HepG2 (cell line): ENCODE data around the gene TNFRSF18. TPM values are rescaled to one million over a fixed set of nuclear protein-coding genes. Genes with fewer than 3 reads are reported as not detected.

Experiments
- AGO1 ChIP-seq: fragments of 200-400 bp; formaldehyde crosslinking; IDR thresholded peaks from 2 replicates; pipeline ENCODE4 v1.6.1; 2017; ENCODE audit warnings: mild to moderate bottlenecking, low read depth, low read length, moderate library complexity; ENCODE audit not compliant: poor library complexity, severe bottlenecking
- CBX1 ChIP-seq: IDR thresholded peaks from one replicate; pipeline ENCODE4 v1.6.1; 2016; ENCODE audit warnings: antibody characterized with exemption, low read depth
- DNMT3B ChIP-seq: conservative IDR thresholded peaks from 2 replicates; pipeline ENCODE4 v1.6.1; 2016; ENCODE audit warnings: missing biosample characterization, control low read depth
- DR1 ChIP-seq: sonication (generic); formaldehyde crosslinking; IDR thresholded peaks from 2 replicates; pipeline ENCODE4 v1.8.0; 2021; ENCODE audit warnings: mild to moderate bottlenecking, missing genetic modification reagents, inconsistent platforms
- GFI1 ChIP-seq: sonication (generic); formaldehyde crosslinking; IDR thresholded peaks from 2 replicates; pipeline ENCODE4 v1.5.0; 2020; ENCODE audit warnings: missing genetic modification reagents, mild to moderate bottlenecking, borderline replicate concordance
- MIER3 ChIP-seq: IDR thresholded peaks from 2 replicates; pipeline ENCODE4 v1.6.1; 2016; ENCODE audit warnings: missing compliant biosample characterization, borderline replicate concordance
- NCOR1 ChIP-seq: fragments of 200-600 bp; sonication (generic); IDR thresholded peaks from 2 replicates; pipeline ENCODE4 v1.7.0; 2017; ENCODE audit warnings: antibody characterized with exemption, low read length, borderline replicate concordance
- NFKBIZ ChIP-seq: IDR thresholded peaks from 2 replicates; pipeline ENCODE4 v1.6.1; 2018; ENCODE audit warnings: missing genetic modification reagents, missing compliant biosample characterization
- SOX5 ChIP-seq: IDR thresholded peaks from 2 replicates; pipeline ENCODE4 v1.6.1; 2016; ENCODE audit warnings: borderline replicate concordance
- SP2 ChIP-seq: sonication (generic); formaldehyde crosslinking; IDR thresholded peaks from 2 replicates; pipeline ENCODE4 v1.5.1; 2020; ENCODE audit warnings: mild to moderate bottlenecking, missing genetic modification reagents
- TBP ChIP-seq: sonication (generic); formaldehyde crosslinking; IDR thresholded peaks from 2 replicates; pipeline ENCODE4 v1.5.0; 2020; ENCODE audit warnings: missing genetic modification reagents
- TP53 ChIP-seq: sonication (generic); formaldehyde crosslinking; conservative IDR thresholded peaks from 2 replicates; pipeline ENCODE4 v1.4.0; 2020; ENCODE audit warnings: missing genetic modification reagents
- TRAFD1 ChIP-seq: sonication (generic); formaldehyde crosslinking; IDR thresholded peaks from 2 replicates; pipeline ENCODE4 v1.5.1; 2020; ENCODE audit warnings: missing genetic modification reagents, mild to moderate bottlenecking, borderline replicate concordance
- YEATS2 ChIP-seq: sonication (generic); formaldehyde crosslinking; IDR thresholded peaks from 2 replicates; pipeline ENCODE4 v1.4.0; 2020; ENCODE audit warnings: missing genetic modification reagents, borderline replicate concordance
- ZBTB37 ChIP-seq: sonication (generic); formaldehyde crosslinking; IDR thresholded peaks from 2 replicates; pipeline ENCODE4 v1.4.0; 2020; ENCODE audit warnings: mild to moderate bottlenecking, missing genetic modification reagents
- ZFAT ChIP-seq: sonication (generic); formaldehyde crosslinking; conservative IDR thresholded peaks from 2 replicates; pipeline ENCODE4 v1.8.1; 2023; ENCODE audit warnings: missing genetic modification reagents, inconsistent platforms
- ZNF10 ChIP-seq: sonication (generic); formaldehyde crosslinking; IDR thresholded peaks from 2 replicates; pipeline ENCODE4 v1.4.0; 2020; ENCODE audit warnings: mild to moderate bottlenecking, low read depth, missing genetic modification reagents, borderline replicate concordance
- ZNF138 ChIP-seq: sonication (generic); formaldehyde crosslinking; IDR thresholded peaks from 2 replicates; pipeline ENCODE4 v1.5.0; 2020; ENCODE audit warnings: mild to moderate bottlenecking, low read depth, missing genetic modification reagents
- ZNF234 ChIP-seq: sonication (generic); formaldehyde crosslinking; conservative IDR thresholded peaks from 2 replicates; pipeline ENCODE4 v1.5.1; 2020; ENCODE audit warnings: mild to moderate bottlenecking, missing genetic modification reagents
- ZNF253 ChIP-seq: sonication (generic); formaldehyde crosslinking; IDR thresholded peaks from 2 replicates; pipeline ENCODE4 v1.8.0; 2022; ENCODE audit warnings: mild to moderate bottlenecking, missing genetic modification reagents, borderline replicate concordance
- ZNF331 ChIP-seq: sonication (generic); formaldehyde crosslinking; IDR thresholded peaks from 2 replicates; pipeline ENCODE4 v1.4.0; 2020; ENCODE audit warnings: missing genetic modification reagents
- ZNF530 ChIP-seq: sonication (generic); formaldehyde crosslinking; IDR thresholded peaks from 2 replicates; pipeline ENCODE4 v1.5.0; 2020; ENCODE audit warnings: low read depth, mild to moderate bottlenecking, missing genetic modification reagents
- ZNF773 ChIP-seq: sonication (generic); formaldehyde crosslinking; IDR thresholded peaks from 2 replicates; pipeline ENCODE4 v1.4.0; 2020; ENCODE audit warnings: missing genetic modification reagents, borderline replicate concordance
- ZSCAN21 ChIP-seq: sonication (generic); formaldehyde crosslinking; IDR thresholded peaks from 2 replicates; pipeline ENCODE4 v1.8.0; 2022; ENCODE audit warnings: mild to moderate bottlenecking, missing genetic modification reagents, moderate library complexity, borderline replicate concordance
- polyA plus RNA-seq, 8 experiments: library from polyadenylated mRNA; depleted of rRNA in 3 of 8; stranded (reverse) in 7 of 8; unstranded in 1 of 8; fragments of >200 nt; fragmentation: Illumina TruSeq in 4 of 8; extraction: Trizol in 4 of 8; gene quantifications; 2 replicates each; pipeline versions ENCODE4 v1.2.1 to v1.2.3, GENCODE V29; 2011 to 2016; ENCODE audit warnings: low read depth in 4 of 8, missing spikeins in 1 of 8, mixed read lengths in 1 of 8; ENCODE audit not compliant: insufficient read depth in 1 of 8
- total RNA-seq, 5 experiments: library from RNA; depleted of rRNA; stranded (reverse); fragments of >200 nt; fragmentation: Illumina TruSeq; extraction: Trizol; gene quantifications; 2 replicates each; pipeline ENCODE4 v1.2.3, GENCODE V29; 2016; ENCODE audit warnings: low read depth in 1 of 5
- TF ChIP-seq, protein P1 (sequence below): sonication (generic); formaldehyde crosslinking; IDR thresholded peaks from 2 replicates; pipeline ENCODE4 v1.4.0; 2020; ENCODE audit warnings: missing genetic modification reagents, low read depth, mild to moderate bottlenecking, borderline replicate concordance
- TF ChIP-seq, protein P2 (sequence below): sonication (generic); formaldehyde crosslinking; IDR thresholded peaks from 2 replicates; pipeline ENCODE4 v1.8.0; 2022; ENCODE audit warnings: missing genetic modification reagents, mild to moderate bottlenecking, borderline replicate concordance

The TNFRSF18 gene
- total and polyA plus RNA-seq, 2 of the 13 experiments (the other 11 are each of a cell fraction or from before 2014, with no cell fraction given), result not detected

DNA sequence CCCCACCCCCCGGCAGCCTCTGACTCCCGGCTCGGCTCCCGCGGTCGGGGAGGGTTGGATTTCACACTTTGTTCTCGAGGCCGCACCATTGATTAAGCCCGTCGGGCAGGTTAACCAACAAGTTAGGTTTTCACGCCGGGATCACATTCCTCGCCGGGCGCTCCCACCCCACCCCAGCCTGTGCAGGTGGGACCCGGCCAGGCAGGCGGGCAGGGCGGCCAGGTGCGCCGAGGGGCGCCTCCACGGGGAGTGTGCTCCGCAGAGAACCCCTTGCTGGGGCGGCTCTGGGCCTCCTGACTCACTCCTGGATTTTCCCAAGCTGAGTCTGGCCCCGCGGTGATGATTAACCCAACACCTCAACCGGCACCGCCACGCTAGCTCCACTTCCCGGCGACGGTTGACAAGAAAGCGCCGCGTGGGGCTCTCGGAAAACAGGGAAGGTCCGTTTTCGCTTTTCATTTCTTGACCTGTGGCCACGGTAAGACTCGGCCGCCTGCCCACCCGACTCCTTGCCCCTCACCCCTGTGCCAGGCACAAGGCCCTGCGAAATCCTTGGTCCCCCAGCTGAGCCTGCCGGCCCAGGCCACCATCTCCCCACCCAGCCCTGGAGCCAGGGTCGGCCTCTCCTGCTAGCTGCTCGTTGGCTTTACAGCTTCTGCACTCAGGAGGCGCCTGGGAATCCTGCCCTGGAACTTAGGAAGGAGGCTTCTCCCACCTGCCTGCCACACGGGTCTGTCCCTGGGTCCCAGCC lies 41.5 kb downstream of the TNFRSF18 start (continued):
- no peak for TF ChIP-seq TRAFD1 (CRISPR knock-in tag)
- TF ChIP-seq ZNF10 (CRISPR knock-in tag), result no peak
- TF ChIP-seq ZBTB37 (CRISPR knock-in tag), result peak; percentile 20; the same call in 1 of the 2 replicates
- 0 out of 2 replicates have a peak, but pooled peaks have one; percentile 25 for TF ChIP-seq YEATS2
- TF ChIP-seq, protein P1, sequence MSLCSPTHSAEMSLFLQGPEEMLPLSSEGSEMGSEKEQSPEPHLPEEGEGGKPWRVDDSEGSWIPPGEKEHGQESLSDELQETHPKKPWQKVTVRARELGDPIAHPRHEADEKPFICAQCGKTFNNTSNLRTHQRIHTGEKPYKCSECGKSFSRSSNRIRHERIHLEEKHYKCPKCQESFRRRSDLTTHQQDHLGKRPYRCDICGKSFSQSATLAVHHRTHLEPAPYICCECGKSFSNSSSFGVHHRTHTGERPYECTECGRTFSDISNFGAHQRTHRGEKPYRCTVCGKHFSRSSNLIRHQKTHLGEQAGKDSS (CRISPR knock-in tag), result no peak
- no peak for TF ChIP-seq ZSCAN21 (CRISPR knock-in tag)
- no peak for TF ChIP-seq NCOR1
- no peak for TF ChIP-seq ZNF138
- TF ChIP-seq ZNF773, result no peak
- no peak for TF ChIP-seq ZNF253 (CRISPR knock-in tag)
- no peak for TF ChIP-seq DNMT3B
- TF ChIP-seq TBP (CRISPR knock-in tag), result no peak
- no peak; the same call in 1 of the 2 replicates for TF ChIP-seq SOX5
- TF ChIP-seq SP2 (CRISPR knock-in tag), result no peak; the same call in 1 of the 2 replicates
- TF ChIP-seq DR1, result no peak
- TF ChIP-seq, protein P2, sequence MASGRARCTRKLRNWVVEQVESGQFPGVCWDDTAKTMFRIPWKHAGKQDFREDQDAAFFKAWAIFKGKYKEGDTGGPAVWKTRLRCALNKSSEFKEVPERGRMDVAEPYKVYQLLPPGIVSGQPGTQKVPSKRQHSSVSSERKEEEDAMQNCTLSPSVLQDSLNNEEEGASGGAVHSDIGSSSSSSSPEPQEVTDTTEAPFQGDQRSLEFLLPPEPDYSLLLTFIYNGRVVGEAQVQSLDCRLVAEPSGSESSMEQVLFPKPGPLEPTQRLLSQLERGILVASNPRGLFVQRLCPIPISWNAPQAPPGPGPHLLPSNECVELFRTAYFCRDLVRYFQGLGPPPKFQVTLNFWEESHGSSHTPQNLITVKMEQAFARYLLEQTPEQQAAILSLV (CRISPR knock-in tag), result no peak
- TF ChIP-seq CBX1, result no peak
- TF ChIP-seq MIER3 (CRISPR knock-in tag), result no peak
- TF ChIP-seq ZNF234, result no peak
- TF ChIP-seq GFI1 (CRISPR knock-in tag), result no peak; the same call in 1 of the 2 replicates
- TF ChIP-seq ZFAT (CRISPR knock-in tag), result no peak
- no peak for TF ChIP-seq NFKBIZ (CRISPR knock-in tag)
- no peak for TF ChIP-seq TP53 (CRISPR knock-in tag)
- TF ChIP-seq AGO1, result peak; percentile 17
- TF ChIP-seq ZNF530 (CRISPR knock-in tag), result no peak
- peak; percentile 37; the same call in 1 of the 2 replicates for TF ChIP-seq ZNF331
